Stimulated activated CD8-positive, alpha-beta memory T cell treated with anti-CD3 and anti-CD28 coated beads, Interleukin-15, amount 100 ng/mL, for 48 hours (primary cell): ENCODE results near the gene ZWILCH.
"Not testable (repeated sequence)": the region's sequence is repeated elsewhere in the genome, so short reads cannot be mapped to it uniquely, and the experiment has no call there.

Experiments
- DNase-seq, 2 donors: peaks; one replicate each; pipeline ENCODE4 v3.0.0-alpha.2; 2020; ENCODE audit warnings: low read depth in 2 of 2

ZWILCH gene

DNA sequence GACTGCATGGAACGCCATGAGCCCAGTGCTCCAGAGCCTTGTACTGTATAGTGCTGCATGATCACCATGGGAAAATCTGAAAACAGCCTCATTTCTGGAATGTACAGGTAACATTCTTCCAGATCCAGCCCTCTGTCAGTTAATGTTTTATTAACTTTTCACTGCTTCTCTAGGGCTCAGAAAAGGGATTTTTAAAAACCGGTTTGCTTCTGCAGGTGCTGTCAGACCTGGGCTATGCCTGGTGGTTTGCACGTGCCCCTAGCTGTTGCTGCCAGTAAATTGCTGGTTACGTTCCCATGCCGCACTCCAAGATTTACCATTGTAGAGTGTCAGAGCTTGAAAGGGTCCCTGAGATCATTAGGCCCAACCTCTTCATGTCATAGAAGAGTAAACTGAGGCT, 16.6 kb upstream of the ZWILCH start:
- no peak for DNase-seq

DNA sequence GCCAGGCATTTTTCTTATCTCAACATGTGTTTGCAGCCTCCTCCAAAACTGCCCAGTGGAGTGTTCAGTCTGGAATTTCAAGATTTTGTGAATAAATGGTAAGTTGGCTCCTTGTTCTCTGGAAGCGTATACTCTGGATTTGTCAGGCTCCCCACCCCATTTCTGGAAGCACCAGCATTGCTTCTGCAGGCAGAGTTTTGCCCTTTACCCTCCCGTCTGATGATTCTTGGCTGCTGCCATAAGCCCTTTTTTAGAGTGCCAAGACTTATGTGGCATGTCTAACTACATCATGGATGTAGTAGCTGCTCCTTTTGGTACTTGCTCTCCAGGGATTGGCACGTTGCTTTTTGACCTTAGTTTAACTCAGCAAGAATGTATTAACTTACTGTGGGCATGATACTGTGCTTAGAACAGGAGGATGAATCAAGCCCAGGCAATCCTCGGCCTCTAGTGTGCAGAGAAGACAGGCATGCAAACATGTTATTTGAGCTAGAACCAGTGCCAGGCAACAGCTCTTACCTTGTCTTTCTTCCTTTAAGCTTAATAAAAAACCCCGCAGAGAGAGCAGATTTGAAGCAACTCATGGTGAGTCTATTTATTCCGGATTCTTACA, 15.8 kb upstream of the ZWILCH start:
- no peak for DNase-seq

DNA sequence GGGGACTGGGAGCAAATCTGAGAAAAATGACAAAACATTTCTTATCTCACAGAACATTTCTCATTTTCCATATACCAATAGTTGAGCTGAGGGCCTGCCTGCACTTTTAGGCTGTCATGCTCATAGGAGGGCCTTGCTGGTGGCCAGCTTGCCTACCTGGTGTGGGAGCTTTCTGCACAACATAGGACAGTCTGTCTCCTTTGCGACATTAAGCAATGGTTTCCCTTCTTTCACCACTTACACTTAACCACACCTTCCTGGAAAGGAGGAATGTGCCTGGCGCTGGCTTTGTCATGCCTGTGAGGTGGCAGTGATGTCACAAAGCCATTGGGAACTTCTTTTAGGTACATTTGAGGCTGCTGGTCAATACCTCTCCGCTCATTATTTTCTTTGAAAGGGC, 13.3 kb upstream of the ZWILCH start:
- no peak for DNase-seq

DNA sequence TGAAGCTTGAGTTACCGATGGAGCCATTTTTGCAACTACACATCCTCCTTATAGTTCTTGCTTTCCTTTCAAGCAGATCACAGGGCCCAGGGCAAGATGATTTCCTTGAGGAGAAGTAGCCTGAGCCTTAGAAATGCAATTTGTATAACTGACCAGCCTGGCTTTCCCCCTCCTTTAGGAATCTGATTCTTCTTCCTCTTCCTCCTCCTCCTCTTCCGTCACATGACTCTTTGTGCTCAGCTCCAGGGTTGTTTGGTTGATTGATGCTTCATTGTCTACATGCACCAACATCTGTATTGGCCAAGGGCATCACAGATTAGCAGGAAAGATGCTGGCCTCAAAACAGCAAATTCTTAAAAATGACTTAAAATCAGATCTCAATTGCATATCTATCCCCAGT, 10.9 kb upstream of the ZWILCH start:
- no peak for DNase-seq

DNA sequence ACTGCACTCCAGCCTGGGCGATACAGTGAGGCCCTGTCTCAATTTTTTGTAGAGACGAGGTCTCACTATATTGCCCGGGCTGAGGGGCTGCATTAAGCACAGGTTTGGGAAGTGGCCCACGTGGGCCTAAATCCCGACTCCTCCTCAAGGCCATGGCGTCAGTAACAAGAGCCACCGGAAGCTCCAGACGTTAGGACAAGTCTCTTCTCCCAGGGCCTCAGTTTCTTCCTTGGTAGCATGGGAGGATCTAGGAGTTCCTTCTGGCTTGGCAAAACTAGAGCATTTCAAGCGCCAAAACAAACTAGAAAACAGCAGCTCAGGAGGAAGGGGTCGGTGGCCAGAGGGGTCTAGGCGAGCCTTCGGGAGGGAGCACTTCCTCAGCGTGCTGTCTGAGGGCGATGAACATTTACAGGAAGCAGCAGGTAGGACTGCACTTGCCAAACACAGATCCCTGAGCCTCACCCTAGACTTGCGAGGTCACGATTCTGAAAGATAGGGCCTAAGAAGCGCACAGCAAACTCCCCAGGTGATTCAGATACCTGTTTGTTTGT, 8.1 kb upstream of the ZWILCH start:
- DNase-seq: no peak

DNA sequence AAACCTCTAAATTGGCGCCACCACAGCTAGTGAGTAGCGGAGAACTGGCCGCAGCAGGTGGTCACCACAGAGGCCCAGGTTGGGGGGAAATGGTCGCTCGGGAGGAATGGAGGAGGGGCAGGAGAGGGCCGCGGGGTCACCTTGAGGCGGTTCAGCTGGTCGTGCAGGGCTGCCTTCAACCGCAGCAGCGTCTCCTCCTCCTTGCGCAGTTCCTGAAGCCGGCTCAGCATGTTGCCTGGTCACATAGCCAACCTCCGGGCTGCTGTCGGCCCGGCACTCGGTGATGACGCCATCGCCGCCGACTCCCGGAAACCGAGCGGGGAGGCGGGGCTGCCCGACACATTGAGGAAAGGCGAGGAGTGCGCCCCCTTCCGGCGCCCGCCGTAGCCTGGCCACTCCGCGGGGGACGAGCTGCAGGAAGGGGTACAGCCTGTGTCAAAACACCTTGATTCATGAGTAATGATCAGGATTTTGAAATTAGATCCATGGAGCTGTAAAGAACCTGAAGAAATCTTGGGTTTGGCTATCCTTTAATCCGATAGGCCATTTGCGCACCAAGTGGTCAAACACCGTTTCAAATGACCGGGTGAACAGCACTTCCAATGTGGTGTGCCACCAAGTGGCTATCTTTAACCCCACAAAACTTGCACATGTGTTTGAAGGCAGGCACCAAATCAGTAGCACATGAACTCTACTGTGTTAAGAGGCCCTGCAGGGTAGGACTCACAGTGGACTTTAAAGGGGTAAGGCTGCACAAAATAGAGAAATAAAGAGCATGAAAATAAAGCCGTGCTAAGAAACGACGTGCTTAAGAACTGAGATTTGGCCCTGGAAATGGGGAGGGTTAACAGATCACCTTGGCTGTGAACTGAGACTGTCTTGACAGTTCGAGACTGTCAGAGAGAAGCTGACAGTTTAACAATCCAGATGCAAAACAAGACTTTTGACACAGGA, 7.3 kb upstream of the ZWILCH start, which contains the start of gene SNAPC5:
Gene SNAPC5, minus strand, starts transcription at position 261 of the 954 bp plus-strand sequence. Its CDS starts 31 bp downstream, at position 230.
- DNase-seq: peak; percentile 96 to 97

DNA sequence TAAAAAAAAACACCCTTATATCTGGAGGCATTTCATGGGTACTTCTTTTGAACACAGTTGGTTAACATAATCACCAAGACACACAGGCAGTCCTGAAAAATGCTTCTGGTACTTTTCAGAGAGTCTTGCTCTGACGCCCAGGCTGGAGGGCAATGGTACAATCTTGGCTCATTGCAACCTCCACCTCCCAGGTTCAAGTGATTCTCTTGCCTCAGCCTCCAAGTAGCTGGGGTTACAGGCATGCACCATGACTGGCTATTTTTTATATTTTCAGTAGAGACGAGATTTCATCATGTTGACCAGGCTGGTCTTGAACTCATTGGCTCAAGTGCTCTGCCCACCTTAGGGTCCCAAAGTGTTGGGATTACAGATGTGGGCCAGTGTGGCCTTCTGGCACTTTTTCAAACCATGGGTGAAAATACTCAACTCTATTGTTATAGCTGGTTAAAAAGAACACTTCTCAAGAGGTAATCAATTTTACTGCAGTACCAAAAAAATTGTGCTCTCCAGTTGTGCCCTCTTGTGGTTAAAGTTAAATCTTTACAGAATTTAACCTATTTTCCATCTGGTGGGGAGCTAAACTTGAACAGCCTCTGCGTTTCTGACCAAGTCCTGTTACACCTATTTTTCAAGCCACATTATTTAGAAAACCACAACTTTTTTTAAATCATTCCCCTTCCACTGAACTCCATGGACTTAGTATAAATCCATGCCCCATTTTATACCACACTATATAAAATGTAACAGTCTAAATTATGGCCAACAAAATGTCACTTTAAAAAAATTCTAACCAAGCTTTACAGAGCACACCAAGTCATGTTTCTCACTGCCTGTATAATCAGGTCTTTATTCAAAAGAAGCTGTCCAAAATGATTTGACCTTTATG, 6.4 kb upstream of the ZWILCH start:
- no peak for DNase-seq

DNA sequence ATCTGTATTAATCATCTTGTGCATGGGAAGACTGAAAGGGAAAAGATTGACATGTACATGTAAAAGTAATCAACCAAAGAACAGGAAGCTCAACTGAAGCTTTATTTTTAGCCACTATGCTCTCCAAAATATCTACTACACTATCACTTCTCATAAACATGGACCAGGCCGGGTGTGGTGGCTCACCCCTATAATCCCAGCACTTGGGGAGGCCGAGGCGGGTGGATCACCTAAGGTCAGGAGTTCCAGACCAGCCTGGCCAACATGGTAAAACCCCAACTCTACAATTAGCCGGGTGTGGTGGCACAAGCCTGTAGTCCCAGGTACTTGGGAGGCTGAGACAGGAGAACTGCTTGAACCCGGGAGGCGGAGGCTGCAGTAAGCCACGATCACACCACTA, 4.8 kb upstream of the ZWILCH start:
- DNase-seq: not testable (repeated sequence)

DNA sequence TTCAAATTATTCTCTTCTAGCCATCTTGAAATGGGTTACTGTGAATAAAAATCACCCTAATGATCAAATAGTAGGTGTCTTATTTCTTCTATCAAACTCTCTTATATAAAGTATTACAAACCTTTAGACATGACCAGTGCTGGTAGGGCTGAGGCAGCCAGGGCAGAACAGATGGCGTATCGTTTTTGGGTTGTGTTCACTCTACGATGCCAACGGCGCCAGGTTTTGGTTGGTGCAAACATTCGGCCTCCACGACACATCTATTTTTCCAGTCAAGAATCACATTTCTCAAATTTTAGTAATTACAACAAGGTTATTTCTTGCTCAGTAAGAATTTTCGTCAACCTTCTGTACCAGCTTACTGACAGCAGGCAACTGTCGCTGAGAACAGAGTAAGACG, 2.6 kb upstream of the ZWILCH start:
- DNase-seq: no peak

DNA sequence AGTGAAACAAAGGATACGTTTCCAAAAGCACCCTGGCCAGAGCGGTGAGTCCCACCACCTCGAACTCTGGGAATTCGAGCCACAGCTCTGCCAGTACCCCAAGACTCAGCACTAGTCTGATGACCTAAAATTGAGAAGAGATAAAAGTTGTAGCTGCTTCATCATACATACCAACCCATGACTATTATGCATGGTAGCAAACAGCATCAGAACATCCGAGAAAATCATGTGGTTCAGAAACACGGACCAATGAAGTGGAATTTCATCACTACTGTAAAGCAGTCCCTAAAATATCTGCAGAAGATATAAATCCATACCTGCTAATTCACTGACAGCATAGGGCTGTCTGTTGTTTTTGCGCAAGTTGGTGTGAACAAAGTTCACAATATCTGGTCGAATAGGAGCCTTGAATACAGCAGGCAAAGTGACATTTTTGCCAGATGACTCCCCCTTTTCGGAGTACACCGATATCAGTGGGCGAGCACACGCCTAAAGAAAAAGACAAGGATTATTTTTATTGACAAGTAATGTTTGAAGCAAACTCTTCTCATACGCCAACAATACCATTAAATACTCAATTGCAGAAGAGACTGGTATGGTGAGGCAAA, 2.0 kb upstream of the ZWILCH start:
- DNase-seq: not testable (repeated sequence)

DNA sequence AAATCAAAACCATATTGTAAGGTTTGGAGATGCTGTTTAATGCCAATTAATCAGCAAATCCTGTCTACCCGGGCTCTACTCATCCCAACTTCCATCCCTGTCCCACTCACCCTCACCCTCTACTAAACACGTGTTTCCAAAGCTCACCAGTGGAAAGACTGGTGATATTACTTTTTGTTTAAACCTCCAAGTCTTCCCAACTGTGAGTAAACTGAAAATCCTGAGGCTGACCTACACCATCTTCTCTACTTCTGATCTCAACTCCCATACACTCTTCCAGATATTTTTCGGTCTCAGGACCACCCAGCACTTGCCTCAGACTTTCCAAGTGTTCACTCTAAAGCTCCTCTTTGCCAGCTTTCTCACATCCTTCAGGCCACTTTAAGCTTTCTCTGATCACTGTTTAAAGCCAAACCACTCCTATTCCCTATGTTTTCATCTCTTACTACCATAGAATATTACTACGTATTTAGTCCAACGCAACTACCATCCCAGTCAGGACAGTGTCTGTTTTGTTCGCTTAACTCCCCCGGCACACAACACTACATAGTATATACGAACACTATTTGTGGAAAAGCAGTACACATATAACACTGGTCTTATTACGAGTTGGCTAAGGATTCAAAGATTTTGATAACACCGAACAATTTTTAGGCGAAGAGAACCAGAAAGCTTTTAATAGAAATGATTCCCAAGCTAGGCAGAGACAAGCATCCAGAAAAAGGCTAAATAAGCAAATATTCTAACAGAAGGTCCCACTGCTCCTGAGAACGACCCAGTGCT, 1.2 kb upstream of the ZWILCH start:
- no peak for DNase-seq

DNA sequence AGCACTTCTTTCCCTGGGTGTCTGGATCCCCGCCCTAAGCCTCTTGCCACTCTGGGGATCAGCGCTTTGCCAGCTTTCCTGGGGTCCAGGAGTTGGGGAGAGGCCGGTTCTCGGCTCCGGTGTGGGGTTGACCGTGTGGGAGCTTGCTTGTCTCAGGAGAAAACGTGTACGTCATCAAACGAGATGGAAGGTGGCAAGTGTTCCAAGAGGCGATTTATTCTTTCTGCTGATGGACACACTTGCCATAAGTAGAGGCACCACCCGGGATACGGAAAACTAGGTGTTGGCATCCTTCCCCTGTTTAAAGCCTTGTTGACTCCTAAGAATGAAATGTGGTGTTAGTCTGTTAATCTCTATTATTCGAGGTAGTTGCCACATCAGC, 295 bp downstream of the ZWILCH start:
- no peak for DNase-seq

DNA sequence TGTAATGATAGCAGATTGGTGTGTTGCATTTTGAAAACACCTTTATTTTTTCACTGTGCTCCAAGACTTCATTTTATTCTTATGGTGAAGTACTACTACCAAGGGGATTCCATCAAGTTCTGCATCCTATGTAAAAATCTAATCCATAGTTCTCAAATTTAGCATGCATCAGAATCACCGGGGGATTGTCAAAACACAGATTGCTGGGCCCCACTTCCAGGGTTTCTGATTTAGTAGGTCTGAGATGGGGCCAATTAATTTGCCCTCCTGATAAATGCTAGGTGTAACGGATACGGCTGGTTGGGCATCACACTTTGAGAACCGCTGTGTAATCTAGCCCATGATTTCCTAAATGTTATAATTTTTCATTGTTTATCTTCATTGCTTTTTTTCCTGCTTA, 692 bp downstream of the ZWILCH start:
- DNase-seq: no peak

DNA sequence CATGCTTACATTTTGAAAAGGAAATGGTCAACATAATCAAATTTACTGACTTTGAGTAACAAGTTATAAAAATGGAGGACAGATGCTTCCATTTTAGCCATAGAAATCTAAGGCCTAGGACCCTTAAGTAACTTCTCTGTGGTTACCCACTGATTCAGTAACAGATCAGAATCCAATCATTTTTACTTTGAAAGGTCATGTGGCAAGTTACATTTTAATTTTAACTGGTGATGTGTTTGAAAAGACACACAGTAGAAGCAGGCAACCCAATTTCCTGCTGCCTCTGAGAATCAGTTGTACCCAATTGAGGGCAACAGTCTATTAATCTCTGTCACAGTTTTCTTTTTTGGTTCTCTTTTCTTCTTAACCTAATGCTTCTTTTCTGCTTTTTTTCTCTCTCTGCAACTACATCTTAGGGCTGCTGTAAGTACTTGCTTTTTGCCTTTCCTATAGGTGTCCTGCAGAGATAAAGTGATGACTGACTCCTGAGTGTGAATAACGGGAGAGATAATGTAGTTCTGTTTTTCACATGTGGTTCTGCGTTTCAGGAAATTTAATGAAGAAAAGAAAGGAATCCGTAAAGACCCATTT, 3.3 kb downstream of the ZWILCH start:
- DNase-seq: no peak

DNA sequence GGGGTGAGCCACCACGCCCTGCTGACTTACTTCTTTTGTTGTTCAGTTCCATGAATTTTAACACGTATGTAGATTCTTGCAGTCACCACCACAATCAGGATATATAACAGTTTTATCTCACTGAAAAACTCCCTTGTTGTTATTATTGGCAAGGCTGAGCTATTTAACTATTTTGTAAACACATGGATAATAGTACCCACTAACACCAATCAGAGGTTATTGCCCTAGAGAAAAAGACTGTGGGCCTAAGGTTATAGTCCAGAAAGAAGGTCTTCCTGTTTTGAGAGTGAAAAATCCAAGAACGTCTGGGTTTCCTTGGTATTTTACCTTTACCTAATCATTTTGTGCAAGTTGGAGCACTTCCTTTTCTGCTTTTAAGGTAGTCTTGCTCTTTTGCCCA, 9.5 kb downstream of the ZWILCH start:
- DNase-seq: no peak

DNA sequence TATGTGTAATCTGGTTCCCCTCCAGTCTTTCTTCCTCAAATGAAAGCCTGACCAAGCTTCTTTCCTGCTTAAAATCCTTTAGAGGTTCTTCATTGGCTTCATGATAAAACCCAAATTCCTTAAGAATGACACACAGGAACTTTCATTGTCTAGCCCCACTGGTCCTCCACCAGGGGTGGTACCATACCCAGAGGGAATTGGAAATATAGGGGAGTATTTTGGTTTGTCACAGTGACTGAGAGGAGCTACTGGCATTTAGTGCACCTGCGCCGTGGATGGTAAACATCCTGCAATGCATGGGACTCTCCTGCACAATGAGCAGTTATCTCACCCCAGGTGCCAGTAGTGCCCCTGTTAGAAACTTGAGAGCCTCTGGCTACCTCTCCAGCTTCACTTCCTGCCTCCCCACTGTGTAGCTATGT, 10.8 kb downstream of the ZWILCH start:
- DNase-seq: no peak

DNA sequence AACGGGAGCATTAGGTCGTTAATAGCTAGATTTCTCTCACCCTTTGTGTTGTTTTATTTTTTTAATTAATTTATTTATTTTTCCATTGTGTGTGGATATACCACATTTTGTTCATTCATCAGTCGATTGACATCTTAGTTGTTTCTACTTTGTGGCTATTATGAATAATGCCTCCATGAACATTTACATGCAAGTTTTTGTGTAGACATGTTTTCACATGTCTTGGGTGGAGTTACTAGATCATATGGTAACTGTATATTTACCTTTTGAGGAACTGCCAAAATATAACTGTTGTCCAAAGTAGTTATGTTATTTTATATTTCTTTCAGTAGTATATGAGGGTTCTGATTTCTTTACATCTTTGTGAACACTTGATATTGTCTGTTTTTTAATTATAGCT, 18.8 kb downstream of the ZWILCH start:
- no peak for DNase-seq

DNA sequence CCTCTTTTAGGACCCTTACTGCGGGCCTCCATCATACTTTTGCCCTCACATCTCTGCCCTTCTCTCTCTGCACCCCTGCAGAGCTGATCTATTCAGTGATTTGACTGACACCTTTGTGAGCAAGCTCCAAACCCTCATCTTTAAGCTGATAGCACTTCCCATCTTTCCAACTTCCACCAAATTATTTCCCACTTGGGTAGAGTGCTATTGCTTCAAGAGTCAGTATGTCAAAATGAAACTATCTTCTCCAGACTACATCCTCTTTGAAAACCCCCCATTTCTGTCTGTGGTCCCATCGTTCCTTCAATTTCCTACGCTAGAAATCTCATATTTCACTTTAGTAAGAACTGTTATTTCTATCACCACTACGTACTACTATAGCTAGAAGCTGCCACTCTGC, 19.7 kb downstream of the ZWILCH start:
- no peak for DNase-seq

DNA sequence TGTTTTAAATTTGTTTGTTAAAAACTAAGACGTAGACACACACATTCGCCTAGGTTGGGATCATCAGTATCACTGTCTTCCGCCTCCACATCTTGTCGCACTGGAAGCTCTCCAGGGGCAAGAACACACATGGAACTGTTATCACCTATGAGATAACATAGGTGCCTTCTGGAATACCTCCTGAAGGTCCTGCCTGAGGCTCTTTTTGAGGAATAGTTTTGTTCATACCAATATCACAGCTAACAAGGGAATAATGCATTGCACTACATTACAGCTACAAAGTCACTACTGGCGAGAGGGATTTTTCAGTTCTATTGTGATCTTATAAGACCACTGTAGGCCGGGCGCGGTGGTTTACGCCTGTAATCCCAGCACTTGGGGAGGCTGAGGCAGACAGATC, 29.9 kb downstream of the ZWILCH start:
- no peak for DNase-seq

DNA sequence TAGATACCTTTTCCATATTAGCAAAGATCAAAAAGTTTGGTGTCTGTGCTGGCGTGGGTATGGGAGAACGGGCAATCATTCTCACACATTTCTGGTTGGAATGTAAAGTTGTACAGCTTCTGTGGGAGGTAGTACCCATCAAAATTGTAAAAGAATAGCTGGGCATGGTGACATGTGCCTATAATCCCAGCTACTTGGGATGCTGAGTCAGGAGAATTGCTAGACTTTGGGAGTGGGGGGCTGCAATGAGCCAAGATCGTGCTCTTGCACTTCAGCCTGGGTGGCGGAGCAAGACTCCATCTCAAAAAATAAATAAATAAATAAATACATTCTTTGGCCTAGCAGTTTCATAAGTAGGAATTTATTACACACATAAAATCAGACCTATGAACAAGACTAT, 37.8 kb downstream of the ZWILCH start:
- no peak for DNase-seq
